Epithelial cell of proximal tubule (primary cell): ENCODE results near the gene CCNYL1. TPM values are rescaled to one million over a fixed set of nuclear protein-coding genes. Genes with fewer than 3 reads are reported as not detected.

Source experiments
- DNase-seq: peaks from one replicate; pipeline ENCODE4 v3.0.0-alpha.2; 2011; ENCODE audit warnings: low read depth
- H3K4me3 ChIP-seq: 2 replicates; pipeline ENCODE4 v1.5.1; 2011; ENCODE audit warnings: low read depth, mild to moderate bottlenecking, low read length
- total RNA-seq: library from RNA; depleted of rRNA; stranded (reverse); fragments of >200 nt; gene quantifications from 2 replicates; pipeline ENCODE4 v1.2.3, GENCODE V29; 2015
- TF ChIP-seq, protein P1 (sequence below): conservative IDR thresholded peaks from 2 replicates; pipeline ENCODE4 v1.5.1; 2012; ENCODE audit warnings: low read depth, mild to moderate bottlenecking, low read length

CCNYL1 gene
- total RNA-seq, 1 donor from 2014 or later, result 20.5 TPM

DNA sequence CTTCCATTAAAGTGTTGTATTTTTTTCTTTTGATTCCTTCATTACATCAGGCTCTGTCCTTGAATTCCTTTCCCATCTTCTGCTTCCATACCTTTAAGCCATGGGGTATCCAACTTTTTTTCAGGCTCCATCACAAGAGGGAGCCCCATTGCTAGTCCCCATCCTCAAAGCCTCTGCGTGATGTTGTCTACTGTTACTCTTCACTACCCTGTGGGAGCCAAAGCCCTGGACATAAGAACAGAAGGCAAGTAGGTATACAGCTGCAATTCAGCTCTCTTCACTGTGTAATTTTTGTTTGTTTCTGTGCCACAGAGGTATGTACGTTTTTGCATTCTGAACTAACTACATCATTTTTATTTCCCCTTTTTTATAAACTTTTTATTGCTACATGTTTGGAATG lies 36.6 kb upstream of the CCNYL1 start:
- H3K4me3 ChIP-seq, result no peak overlapping the region
- TF ChIP-seq, protein P1, sequence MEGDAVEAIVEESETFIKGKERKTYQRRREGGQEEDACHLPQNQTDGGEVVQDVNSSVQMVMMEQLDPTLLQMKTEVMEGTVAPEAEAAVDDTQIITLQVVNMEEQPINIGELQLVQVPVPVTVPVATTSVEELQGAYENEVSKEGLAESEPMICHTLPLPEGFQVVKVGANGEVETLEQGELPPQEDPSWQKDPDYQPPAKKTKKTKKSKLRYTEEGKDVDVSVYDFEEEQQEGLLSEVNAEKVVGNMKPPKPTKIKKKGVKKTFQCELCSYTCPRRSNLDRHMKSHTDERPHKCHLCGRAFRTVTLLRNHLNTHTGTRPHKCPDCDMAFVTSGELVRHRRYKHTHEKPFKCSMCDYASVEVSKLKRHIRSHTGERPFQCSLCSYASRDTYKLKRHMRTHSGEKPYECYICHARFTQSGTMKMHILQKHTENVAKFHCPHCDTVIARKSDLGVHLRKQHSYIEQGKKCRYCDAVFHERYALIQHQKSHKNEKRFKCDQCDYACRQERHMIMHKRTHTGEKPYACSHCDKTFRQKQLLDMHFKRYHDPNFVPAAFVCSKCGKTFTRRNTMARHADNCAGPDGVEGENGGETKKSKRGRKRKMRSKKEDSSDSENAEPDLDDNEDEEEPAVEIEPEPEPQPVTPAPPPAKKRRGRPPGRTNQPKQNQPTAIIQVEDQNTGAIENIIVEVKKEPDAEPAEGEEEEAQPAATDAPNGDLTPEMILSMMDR, result no peak
- DNase-seq, result no peak

DNA sequence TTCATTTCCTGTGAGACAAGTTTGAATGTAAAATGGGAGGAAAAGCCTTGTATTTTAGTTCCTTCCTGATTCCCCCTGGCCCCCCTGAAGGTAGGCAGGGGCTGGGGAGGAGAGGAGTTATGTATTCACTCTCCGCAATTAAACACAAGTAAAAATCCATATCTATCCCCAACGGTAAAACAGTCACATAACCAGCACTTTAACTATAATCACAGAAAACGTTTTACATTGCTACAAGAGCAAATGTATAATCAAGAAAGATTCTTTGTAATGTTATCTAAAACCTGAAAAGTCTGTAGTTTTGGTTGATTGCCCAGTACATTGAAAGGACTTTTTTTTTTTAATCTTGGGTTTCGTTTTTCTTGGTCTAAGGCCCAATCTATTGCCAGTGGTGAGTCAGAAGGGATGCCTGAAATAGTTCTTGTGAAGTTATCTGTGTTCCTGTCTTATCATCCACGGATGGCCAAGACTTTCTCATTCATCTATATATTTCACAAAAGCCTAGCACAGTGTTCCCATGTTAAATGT lies 34.5 kb upstream of the CCNYL1 start:
- H3K4me3 ChIP-seq, result no peak overlapping the region
- DNase-seq, result peak; percentile 76
- TF ChIP-seq, protein P1, result no peak

- H3K4me3 ChIP-seq, result peak overlapping the region; percentile 13
- no peak for DNase-seq
- TF ChIP-seq, protein P1, result no peak
Measured at GRCh38 chr2:207681431-207681830, 30.0 kb upstream of the CCNYL1 start.

DNA sequence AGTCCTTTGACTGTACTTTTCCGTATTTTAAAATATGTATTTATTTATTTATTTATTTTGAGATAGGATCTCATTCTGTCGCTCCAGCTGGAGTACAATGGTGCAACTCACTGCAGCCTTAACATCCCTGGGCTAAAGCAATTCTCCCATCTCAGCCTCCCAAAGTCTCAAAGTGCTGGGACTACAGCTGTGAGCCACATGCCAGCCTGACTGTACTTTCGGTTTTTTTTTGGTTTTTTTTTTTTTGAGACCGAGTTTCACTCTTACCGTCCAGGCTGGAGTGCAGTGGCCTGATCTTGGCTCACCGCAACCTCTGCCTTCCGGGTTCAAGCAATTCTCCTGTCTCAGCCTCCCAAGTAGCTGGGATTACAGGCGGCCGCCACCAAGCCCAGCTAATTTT lies 28.9 kb upstream of the CCNYL1 start:
- DNase-seq, result no peak
- TF ChIP-seq, protein P1, result no peak
- H3K4me3 ChIP-seq, result no peak overlapping the region

DNA sequence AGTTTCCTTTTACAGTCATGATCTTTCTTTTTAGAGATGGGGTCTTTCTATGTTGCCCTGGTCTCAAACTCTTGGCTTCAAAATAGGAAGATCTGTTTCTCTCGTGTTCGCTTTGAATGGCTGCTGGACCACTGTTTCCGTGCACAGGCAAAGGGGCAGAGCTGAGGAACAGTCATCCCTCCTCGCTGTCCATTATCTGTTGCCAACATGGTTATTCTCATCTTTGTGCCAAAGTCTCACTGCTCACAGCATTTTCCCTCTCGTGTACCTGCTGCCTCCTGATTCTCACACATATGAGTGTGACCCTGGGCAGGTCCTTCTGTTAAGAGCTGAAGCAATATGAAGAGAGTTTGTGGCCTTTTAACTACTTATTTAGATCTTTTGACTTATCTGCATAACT lies 28.0 kb upstream of the CCNYL1 start:
- TF ChIP-seq, protein P1, result no peak
- no peak overlapping the region for H3K4me3 ChIP-seq
- no peak for DNase-seq

- TF ChIP-seq, protein P1, result no peak
- H3K4me3 ChIP-seq, result no peak overlapping the region
- DNase-seq, result peak; percentile 91
Measured at GRCh38 chr2:207683879-207684627, 27.4 kb upstream of the CCNYL1 start.

GRCh38 chr2:207686812-207687211 lies 24.6 kb upstream of the CCNYL1 start:
- no peak overlapping the region for H3K4me3 ChIP-seq
- no peak for DNase-seq
- TF ChIP-seq, protein P1, result no peak
